ENCODE data around the gene MYO9A.

DNA sequence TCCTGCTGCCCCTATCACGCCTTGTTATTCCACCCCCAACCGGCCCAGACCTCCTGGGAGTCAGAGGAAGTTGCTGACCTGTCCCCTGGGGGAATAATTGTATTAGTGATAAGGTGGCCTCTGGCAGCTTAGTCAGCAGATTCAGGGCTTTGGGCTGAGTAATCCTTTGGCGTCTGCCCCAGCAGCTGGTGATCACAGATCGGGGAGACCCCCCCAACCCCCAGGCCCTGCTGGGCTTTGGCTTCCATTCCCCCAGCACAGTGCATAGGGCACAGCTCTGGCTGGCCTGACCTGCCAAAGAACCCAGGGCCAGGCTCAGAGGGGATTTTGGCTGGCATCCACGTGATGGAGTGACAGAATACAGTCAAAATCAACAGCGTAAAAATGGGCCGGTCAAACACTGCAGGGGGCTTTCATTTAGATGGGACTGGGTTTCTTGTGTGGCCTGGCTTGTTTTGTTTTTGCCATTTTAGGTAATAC is 311.5 kb downstream of the MYO9A start:
- TF ChIP-seq CTCF (IDR thresholded peaks at IDR 0.05) (no peak), POLR2A (IDR thresholded peaks at IDR 0.05) (no peak)
